Fibroblast of lung (primary cell): ENCODE results near the gene ABHD16A.

ENCODE experiments used
- EZH2 ChIP-seq: IDR thresholded peaks from 2 replicates; pipeline ENCODE4 v1.5.1; 2012; ENCODE audit warnings: low read length, control low read depth, mild to moderate bottlenecking; ENCODE audit errors: missing control alignments
- TF ChIP-seq, protein P1 (sequence below), 2 donors: IDR thresholded peaks in 1 of 2; conservative IDR thresholded peaks in 1 of 2; 1 replicate in 1 of 2; 2 replicates in 1 of 2; pipeline ENCODE4 v1.5.1; 2011 to 2012; ENCODE audit warnings: low read length in 2 of 2, control low read depth in 1 of 2, inconsistent platforms in 1 of 2, low read depth in 1 of 2, mild to moderate bottlenecking in 1 of 2

DNA sequence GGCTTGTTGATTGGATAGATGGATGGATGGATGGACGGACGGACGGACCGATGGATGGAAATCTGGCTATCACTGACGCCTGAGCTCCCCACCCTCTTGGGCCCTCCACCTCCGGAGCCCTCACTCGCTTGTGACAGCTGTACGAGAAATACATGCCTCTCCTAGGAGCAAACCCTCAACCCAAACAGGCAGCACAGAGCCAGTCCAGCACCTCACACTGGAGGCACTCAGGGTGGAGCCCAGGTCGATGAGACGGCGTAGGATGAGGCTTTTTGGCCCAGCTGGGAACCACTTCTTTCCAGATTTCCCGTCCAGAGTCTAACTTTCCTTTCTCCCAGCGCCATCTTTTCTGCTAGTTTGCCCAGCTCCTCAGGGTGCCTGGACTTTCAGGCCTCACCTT, 19.5 kb downstream of the ABHD16A start:
- TF ChIP-seq, protein P1, sequence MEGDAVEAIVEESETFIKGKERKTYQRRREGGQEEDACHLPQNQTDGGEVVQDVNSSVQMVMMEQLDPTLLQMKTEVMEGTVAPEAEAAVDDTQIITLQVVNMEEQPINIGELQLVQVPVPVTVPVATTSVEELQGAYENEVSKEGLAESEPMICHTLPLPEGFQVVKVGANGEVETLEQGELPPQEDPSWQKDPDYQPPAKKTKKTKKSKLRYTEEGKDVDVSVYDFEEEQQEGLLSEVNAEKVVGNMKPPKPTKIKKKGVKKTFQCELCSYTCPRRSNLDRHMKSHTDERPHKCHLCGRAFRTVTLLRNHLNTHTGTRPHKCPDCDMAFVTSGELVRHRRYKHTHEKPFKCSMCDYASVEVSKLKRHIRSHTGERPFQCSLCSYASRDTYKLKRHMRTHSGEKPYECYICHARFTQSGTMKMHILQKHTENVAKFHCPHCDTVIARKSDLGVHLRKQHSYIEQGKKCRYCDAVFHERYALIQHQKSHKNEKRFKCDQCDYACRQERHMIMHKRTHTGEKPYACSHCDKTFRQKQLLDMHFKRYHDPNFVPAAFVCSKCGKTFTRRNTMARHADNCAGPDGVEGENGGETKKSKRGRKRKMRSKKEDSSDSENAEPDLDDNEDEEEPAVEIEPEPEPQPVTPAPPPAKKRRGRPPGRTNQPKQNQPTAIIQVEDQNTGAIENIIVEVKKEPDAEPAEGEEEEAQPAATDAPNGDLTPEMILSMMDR (conservative IDR thresholded peaks at IDR 0.05 in 1 of 2, IDR thresholded peaks at IDR 0.05 in 1 of 2; ENCODE audit: low read depth in 1 of 2, low read length in 2 of 2): no peak
- no peak for TF ChIP-seq EZH2
